Measurements from ENCODE around the gene TAF1A.

TAF1A gene

DNA sequence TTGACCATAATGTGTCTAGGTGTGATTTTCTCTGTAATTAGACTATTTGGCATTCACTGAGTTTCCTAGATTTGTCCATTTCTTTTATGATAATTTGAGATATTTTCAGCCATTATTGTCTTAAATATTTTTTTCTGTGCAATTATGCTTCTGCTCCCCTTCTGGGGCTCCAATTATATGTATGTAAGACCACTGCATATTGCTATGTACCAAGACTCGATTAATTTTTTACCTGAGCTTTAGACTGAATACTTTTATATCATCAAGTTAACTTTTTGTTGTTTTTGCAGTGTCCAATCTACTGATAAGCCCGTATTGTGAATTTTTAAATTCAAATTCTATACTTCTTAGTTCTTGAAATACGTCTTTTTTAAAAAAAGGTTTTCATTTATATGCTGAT is 5.1 kb upstream of the TAF1A start:
- no peak for DNase-seq

DNA sequence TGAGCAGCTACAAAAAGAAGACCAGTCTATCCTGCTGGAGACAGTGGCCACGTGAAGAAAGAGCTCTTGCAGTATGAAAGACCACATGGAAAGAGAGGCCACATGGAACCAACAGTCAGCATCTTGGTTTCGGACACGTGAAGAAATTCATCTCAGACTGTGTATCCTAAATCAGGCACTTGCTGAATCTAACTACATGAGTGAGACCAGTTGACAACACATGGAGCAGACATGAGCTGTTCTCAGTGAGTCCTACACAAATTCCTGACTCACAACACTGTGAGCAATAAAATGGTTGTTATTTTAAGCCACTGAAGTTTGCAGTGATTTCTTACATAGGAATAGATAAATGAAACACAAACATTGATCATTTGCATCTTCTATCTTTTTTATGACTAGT is 2.4 kb upstream of the TAF1A start:
- peak; percentile 26 for DNase-seq

DNA sequence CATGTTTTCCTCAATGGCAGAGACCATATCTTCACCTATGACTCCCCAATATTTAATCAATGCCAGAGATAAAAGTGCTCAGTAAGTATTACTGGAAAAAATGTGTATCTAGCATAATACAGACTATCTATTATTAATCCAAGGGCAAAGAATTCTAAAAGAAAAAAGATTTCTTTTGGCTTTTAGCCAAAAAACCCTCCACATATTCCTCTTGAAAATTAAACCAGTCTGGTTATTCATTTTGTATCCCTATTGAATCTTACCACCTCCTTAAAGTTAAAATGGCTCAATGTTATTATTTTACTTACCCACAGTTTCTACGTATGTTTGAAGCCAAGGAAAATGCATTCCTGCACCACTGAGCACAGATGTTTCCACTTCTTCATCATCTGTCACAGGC is 1.6 kb downstream of the TAF1A start:
- DNase-seq, result no peak

DNA sequence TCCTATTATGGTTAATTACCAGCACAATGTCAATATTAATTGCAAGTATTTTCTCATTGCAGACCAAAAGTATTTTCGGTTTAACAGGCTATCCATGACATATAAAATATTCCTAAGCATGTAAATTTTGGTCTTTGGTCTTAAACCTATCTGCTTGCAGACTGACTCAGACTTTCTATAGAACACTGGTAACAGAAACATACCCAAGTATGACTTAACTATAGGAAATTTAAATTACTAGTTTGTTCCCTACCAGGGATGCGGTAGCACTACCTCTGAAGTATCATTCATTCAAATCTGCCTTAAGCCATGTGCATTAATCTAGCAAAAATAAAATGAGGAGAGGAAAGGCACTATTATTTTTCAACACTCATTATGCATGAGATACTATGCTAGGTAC is 2.9 kb downstream of the TAF1A start:
- no peak for DNase-seq

DNA sequence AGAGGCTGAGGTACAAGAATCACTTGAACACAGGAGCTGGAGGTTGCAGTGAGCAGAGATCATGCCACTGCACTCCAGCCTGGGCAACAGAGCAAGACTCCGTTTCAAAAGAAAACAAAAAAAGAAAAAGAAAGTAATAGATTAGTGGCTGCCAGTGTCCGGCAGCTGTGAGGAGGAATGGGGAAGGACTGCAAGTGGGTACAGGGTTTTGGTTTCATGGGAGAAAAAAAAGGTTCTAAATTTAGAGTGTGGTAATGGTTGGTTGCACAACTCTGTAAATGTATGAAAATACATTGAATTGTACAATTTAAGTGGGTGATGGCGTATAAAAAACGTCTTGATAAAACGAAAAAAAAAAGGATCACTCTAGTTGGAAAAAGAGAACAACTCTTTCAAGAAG is 6.7 kb downstream of the TAF1A start:
- no peak for DNase-seq

DNA sequence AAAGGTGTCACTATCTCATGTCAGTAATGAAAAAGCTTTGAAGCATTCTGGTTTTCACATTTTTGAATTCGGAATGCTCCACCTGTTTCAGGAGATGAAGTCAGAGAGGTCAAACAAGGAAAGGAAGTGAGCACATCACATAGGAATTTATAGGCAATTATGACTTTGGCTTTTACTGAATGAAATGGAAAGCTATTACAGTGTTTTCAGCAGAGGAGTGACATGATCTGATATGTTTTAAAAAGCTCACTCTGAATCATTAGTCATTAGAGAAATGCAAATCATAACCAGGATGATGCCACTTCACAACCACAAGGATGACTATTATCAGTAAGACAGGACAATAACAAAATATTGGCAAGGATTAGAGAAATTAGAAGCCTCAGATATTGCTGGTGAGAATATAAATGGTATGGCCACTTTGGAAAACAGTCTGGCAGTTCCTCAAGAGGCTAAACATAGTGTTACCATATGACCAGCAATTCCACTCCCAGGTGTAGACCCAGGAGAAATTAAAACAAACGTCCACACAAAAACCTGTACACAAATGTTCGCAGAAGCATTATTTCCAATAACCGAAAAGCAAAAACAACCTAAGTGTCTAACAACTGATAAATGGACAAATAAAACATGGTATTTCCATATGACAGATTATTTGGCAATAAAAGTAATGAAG is 7.5 kb downstream of the TAF1A start:
- peak; percentile 29 for DNase-seq

DNA sequence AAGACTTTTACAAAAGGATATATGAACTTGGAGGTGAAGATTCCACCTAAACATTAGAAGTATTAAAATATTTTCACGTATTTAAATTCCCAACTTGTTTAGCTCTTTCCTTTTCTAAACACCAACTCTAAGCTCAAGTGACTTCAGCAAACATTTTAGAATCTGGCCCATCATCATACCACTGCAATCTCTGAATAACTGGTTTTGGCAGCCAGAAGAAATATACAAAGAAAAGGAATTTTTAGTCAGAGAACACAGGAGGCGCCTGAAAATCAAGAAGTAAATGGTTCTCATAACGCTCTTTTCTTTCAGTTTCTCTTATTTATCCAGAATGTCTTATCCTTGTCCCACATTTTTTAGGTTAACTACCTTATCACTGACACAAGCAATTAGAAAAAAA is 10.4 kb downstream of the TAF1A start:
- no peak for DNase-seq

DNA sequence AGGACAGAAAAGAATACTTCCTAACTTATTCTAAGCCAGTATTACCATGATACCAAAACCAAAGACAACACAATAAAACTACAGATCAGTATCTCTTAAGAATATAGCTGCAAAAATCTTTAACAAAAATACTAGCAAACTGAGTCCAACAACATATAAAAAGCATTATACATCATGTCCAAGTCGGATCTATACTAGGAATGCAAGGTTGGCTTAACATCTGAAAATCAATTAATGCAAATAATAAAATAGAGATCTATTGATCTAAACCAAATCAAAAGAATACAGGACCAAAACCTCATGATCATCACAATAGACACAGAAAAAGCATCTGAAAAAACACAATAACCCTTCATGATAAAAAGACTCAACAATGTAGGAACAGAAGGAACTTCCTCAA is 18.9 kb downstream of the TAF1A start:
- DNase-seq, result no peak

DNA sequence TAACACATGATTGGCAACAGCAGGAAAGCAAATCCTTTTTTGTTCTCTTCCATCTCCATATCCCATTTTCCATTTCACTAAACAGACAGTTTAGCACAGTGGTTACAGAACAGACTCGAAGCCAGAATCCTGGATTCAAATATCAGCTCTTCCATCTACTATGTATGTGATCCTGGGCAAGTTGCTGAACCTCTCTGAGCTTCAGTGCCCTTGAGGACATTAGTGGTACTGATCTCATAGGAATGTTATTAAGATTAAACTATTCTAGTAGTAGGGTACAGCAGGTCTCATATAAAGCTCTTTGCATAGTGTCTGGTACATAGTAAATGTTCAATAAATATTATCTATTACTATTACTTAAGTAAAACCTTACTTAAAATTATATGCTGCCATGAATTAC is 28.1 kb downstream of the TAF1A start:
- no peak for DNase-seq

DNA sequence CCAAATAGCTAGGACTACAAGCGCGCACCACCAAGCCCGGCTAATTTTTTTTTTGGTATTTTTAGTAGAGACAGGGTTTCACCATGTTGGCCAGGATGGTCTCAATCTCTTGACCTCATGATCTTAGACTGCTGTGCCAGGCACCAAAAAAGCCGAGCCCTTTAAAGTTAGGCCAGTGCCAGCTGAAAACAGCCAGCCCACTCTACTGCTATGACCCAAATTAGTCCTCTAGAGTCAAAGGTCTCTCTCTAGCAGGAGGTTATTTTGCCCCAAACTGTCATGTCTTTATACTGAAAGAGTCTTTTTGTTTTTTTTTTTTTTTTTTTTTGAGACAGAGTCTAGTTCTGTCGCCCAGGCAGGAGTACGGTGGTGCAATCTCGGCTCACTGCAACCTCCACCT is 32.2 kb downstream of the TAF1A start:
- no peak for DNase-seq

DNA sequence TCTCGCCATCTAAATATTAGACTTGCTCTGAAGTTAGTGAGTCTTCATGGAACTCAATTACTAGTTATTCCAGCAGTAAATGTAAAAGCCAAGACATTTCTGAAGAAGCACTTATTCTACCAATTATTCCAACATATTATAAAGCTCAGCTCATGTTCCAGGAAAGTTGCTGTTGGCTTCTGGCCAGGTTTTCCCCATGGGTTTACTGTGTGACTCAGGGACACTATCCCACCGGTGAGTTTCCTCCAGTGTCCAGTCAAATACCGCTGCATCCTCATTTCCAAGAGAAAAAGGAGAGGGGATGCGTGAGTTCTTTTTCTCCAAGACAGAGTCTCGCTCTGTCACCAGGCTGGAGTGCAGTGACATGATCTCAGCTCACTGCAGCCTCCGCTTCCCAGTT is 32.6 kb downstream of the TAF1A start:
- DNase-seq, result peak; percentile 34

DNA sequence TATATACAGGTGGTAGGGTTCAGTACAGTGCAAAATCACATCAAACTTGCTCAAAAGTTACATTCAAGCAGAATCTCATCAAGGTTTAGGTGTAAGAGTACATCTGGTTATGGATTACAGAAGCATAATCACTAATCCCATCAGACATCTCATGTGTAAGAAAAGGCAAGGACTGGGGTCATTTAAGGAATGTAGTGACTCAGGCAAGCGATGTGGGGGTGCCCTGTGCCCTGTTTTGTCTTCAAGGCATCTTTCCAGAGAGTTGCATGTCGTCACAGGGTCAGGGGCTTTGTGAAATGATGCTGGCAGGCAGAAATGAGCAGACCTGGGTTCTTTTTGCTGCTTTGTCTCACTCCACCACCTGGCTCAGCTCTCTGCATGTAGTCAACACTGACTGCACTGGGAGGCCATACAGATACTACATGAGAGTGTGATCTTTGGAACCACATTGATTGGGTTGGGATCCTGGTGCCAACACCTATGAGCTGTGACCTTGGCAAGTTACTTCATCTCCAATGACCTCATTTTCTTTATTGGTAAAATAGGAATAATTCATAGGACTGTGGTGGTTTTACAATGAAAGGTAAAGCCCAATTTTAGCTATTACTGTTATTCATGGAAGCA is 33.6 kb downstream of the TAF1A start:
- no peak for DNase-seq

DNA sequence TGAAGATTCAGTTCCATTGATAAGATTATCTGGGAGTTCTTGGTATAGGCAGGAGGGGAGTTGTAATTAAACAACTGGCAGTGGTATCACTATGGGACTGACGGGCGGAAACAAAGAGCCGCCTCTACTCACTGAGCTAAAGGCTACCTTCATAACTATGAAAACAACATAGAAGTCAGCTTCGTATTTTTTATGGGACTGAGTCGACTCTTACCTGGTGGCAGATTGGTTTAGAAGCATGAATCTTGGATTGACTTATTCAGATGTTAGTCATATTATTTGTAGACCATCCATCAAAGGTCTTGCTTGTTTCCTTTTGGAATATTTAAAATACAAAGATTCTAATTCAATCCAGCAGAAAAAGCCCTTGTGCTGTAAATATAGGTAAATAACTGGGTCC is 35.6 kb downstream of the TAF1A start:
- DNase-seq, result no peak

DNA sequence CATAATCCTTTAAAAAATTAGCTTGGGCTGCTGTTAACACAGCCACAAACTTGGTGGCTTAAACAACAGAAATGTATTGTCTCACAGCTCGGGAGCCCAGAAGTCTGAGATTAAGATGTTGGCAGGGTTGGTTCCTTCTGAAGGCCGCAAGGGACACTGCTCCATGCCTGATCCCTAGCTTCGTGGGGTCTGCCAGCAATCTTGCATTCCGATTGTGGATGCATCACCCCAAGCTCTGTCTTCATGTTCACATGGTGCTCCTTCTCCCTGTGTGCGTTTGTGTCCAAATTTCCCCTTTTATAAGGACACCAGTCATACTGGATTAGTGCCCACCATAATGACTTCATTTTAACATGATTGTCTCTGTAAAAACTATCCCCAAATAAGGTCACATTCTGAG is 36.9 kb downstream of the TAF1A start:
- no peak for DNase-seq

DNA sequence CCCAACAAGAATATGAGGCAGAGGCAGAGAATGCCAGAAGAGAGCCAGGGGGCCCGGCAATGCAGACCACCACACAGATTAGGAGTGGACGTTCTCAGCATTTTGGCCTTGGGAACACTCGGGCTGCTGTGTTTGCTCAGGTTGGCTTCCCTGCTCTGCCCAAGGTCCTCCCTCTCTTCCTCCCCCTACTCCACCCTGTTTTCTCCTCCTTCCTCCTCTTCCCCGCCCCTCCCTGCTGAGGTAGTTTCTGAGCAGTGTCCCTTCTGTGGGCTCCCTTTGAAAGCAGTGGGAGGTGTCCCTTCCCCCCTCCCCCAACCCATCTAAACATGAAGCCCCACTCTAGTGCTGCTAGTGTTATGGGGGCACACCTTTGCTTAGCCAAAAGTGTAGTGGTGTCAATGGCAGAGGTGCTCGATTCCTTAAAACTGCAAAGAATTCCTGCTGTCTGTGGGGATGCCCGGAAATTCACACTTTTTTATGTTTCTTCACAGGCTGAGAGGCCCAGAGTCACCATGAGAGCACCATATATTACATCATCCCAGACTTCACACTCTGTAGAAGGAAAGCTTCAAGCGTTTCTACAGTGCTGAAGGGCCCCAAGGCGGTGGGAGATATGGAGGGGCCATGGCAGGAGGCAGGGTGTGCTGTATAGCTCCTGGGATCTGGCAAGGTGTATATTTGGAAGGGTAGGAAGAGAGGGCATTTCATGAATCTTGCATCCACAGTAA is 41.6 kb downstream of the TAF1A start, which contains the start of gene HHIPL2:
HHIPL2 (minus strand) TSS at position 161 of the 728 bp plus-strand sequence; CDS start at position 101, 60 bp downstream.
- peak; percentile 25 for DNase-seq

DNA sequence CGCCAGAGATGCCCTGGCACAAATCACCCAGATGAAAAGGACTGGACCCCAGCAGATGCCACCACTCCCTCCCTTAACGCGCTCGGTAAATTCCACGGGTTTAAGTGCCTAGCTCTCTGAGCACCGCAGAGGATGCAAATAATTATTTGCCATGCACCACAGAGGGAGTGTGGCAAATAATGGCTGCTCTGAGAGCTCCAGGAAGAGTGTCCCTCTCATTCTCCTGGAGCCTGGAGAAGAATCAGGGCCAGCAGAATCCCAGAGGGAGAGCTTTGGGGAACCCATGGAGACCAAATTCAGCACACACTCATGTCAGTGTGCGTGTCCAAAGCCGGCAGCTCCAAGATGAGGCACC is 42.5 kb downstream of the TAF1A start:
- no peak for DNase-seq

DNA sequence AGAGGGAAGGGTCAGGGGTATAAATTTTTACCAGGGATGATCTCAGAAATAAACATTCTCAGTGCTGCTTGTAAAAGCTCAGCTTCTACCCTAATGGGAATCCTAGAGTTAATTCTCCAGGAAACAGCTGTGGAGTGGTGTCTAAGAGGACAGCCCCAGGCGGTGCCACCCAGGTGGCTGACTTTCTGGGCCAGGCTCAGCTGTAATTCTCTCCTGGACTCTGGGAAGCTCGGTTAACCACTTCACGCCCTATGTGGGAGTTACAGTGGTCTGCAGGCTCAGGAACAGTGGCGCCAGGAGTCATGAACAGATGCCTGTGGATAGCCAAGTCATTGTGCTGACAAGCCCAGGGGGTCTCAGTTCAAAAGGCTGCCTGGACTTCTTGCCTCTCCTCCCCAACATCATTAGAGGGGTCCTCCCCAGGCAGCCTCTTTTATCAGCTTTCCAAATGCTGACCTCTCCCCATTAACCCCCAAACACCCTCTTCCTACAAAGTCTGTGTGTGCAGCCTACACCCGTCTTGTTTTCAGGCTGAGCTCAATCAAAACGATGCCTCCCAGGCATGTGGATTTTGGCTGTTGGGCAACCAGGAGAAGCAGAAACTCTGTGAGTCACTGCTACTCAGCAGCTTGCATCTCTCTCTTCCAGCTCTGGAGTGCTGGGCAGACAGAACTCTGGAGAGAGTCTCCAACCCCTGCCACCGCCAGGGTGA is 43.0 kb downstream of the TAF1A start:
- DNase-seq, result peak; percentile 82

DNA sequence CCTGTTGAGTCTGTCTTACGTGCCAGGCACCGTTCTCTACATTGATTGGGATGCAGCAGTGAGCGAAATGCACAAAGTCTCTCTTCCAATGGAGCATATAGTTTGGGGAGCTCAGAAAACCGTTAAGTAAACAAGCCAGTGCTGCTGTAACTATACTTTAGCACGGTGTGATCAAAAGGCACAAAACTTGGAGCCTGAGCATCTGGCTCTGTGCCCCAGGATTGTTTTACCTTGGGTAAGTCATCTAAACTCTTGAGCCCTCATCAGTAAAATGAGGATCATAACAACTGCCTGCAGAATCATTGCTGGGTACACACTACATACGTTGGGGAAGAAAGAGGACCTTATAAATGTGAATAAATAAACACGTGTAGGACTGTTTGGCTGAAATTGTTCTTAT is 43.6 kb downstream of the TAF1A start:
- DNase-seq, result no peak

DNA sequence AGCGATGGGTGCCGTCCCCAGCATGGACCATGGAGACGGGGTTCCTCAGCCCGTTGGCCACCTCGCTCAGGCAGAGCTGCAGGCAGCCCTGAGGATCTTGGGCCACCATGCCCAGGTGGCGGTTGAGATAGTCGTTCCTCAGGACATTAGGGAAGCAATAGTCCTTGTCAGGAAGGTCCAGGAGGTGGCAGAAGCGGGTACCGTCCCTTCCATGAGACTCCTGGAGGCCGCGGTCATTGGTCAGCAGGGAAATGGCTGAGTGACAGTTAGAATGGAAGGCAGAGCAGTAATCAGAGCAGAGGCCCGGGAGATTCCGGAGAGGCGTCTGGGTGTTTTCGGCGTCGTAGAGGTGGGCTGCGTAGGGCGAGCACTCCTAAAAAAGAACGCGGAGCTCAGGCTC is 45.9 kb downstream of the TAF1A start:
- no peak for DNase-seq

DNA sequence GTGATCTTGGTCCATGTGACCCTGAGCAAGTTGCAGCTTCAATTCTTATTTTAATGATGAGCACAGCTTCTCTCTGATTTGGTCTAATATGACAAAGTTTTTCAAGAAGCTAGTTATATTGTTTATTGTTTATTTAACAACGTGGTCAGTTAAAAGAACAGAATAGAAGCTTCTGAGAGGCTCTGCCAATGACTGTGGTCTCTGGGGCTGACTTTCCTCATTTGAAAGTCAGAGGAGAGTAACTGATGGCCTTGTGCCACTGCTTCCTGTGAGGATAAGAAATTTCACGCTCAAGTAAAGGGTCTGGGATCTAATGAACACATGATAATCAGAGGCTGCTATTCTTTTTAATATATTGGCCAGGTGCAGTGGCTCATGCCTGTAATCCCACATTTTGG is 49.1 kb downstream of the TAF1A start:
- DNase-seq, result no peak

DNA sequence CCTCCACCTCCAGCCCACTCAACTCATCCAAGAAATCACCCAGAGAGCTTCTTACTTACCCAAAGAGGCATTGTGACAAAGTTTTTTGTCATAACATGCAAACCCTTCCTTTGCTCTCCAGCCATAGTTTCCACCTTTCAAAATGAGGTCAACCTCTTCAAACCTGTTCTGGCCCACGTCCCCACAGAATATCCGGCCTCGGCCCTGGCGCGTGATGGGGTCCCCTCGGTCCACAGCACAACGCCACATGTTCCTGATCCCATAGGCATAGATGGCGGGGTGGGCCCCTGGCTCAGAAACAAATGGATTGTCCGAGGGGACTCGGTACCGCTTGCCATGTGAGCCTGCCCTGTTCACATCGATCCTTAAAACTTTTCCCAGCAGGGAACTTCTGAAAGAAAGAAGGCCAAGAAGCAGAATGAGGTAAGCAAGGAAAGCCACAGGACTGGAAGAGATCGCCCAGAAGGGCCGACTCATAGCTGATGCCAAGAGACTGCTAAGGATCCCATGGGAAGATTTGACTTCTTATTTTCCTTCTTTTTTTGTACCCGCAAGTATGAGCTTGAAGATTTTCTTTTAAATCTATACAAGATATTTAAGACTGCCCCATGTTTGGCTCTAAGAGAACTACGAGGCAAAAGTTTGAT is 49.7 kb downstream of the TAF1A start:
- no peak for DNase-seq

DNA sequence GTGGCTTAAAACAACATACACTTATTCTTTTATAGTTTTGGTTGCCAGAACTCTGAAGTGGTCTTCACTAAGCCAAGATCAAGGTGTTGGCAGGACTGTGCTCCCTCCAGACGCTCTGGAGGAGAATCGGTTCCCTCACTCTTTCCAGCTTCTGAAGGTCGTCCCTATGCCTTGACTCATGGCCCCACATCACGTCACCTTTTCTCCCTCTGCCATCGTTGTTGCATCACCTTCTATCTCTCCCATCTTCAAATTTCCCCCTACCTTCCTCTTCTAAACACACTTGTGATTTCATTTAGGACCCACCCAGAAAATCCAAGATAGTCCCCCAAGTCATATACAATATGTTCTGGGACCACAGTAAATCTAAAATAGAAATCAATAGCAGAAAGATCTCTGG is 54.3 kb downstream of the TAF1A start:
- DNase-seq, result no peak

DNA sequence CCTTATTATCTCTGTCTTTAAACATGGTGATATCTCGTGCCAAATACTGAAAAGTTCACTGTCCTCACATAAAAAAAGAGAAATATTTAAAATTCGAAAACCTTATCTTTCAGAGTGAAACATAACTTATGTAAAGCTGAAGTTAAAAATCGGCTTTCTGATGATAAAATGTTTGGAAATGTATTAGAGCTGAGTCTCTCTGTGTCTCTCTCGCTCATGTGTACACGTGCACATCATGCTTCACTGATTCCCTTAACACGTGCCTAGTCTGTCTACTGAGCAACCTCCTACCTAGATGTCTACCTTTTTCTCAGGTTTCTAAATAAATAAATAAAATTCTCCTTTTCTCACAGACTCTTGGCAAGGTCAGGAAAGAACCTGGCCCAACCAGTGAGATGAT is 58.9 kb downstream of the TAF1A start:
- DNase-seq, result no peak

Data from fibroblast of skin of right quadriceps (primary cell).